Mesodermal cell (in vitro differentiated cells): ENCODE data around the gene SERINC2.

Experiments used
- H3K27ac ChIP-seq: 2 replicates; pipeline ENCODE4 v1.7.0; 2013; ENCODE audit warnings: mild to moderate bottlenecking, low read depth, low read length, moderate library complexity; ENCODE audit not compliant: severe bottlenecking
- H3K36me3 ChIP-seq: 2 replicates; pipeline ENCODE4 v1.7.1; 2013; ENCODE audit warnings: mild to moderate bottlenecking, low read length, moderate library complexity; ENCODE audit not compliant: control insufficient read depth, insufficient read depth
- H3K4me1 ChIP-seq: one replicate; pipeline ENCODE4 v1.7.1; 2013; ENCODE audit warnings: mild to moderate bottlenecking, low read length; ENCODE audit not compliant: insufficient read depth, control insufficient read depth, poor library complexity, severe bottlenecking
- H3K4me3 ChIP-seq: 2 replicates; pipeline ENCODE4 v1.7.0; 2013; ENCODE audit warnings: low read length, control low read depth, mild to moderate bottlenecking; ENCODE audit not compliant: insufficient read depth, poor library complexity, severe bottlenecking; ENCODE audit errors: extremely low read depth
- H3K9me3 ChIP-seq: 2 replicates; pipeline ENCODE4 v1.7.1; 2013; ENCODE audit warnings: mild to moderate bottlenecking, low read length, moderate library complexity; ENCODE audit not compliant: control insufficient read depth
- WGBS, 2 experiments: methylation state at CpG; one replicate each; pipeline ENCODE4 v1.1.5; 2013; ENCODE audit warnings: missing lambda C conversion rate in 2 of 2; ENCODE audit not compliant: insufficient coverage in 2 of 2; 5-methylcytosine and 5-hydroxymethylcytosine counted together

SERINC2 gene

DNA sequence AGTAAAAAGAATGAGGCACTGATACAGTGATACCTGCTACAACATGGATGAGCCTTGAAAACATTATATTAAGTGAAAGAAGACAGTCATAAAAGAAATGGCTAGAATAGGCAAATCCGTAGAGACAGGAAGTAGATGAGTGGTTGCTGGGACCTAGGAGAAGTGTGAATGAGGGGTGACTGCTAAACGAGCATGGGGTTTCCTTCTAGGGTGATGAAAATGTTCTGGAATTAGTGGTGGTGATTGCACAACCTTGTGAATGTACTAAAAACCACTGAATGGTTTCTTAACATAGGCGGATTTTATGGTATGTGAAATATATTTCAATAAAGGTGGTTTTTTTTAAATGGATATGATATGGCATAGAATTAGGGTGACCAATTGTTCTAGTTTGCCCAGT lies 12.6 kb upstream of the SERINC2 start:
- H3K4me3 ChIP-seq: no peak overlapping the region
- H3K4me1 ChIP-seq: peaks cover 6% of the 10 kb centered on the region
- no peaks in the 10 kb centered on the region for H3K9me3 ChIP-seq
- no peaks in the 10 kb centered on the region for H3K36me3 ChIP-seq
- H3K27ac ChIP-seq: no peak overlapping the region
- WGBS, 2 experiments: 82 to 89% methylated on average over 3 of the region's 3 CpGs

DNA sequence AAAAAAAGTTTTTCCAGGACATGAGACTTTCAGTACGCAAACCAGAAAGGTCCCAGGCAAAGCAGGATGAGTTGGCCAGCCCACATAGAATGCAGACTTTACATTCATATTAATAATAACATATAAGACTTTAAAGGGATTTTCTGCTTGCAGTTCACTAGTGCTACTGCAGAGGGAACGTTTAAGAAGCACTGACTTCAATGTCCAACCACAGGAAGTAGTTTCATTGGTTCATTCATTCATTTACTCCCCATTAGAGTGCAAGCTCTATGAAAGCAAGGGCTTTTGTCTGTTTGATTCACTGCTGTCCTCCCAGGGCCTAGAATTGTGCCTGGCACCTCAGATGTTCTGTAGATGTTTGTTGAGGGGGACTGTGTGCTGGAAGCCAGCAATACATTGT lies 11.8 kb upstream of the SERINC2 start:
- Histone ChIP-seq H3K27ac (no peak overlapping the region), H3K9me3 (no peaks in the 10 kb centered on the region), H3K4me3 (no peak overlapping the region), H3K4me1 (peaks cover 6% of the 10 kb centered on the region), H3K36me3 (no peaks in the 10 kb centered on the region)
- WGBS, 2 experiments: 29 to 83% methylated on average over 1 of the region's 2 CpGs

DNA sequence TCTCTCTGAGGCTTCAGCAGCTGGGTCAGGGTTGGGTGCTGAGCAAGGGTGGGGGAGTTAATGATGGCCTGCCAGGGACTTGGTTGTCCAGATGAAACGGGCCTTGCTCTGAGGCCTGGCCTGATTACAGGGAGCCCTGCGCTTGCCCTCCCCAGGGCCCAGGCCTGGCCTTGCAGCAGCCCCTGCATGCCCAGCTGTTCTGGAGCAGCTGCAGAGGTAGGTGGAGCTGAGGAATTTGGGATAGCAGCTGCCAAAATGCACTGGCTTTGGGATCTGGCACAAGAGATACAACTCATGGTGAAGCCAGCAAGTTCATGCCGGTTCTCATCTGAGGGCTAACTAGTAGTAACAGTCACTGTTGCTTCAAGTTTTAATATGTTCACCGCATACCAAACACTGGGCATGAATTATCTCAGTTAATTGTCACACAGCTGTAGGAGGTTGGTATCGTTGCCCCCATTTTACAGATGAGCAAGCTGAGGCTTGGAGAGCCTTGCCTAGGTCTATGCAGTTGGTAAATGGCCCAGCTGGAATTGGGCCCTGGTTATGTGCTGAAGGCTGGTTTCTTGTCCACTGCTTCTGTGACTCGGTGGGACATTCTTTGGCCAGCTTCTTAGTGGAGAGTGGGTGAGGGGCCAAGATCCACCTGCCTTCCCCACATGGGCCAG lies 7.3 kb upstream of the SERINC2 start:
- Histone ChIP-seq H3K27ac (no peak overlapping the region), H3K36me3 (no peaks in the 10 kb centered on the region), H3K9me3 (no peaks in the 10 kb centered on the region), H3K4me3 (no peak overlapping the region), H3K4me1 (no peaks in the 10 kb centered on the region)
- WGBS, 2 experiments: 96 to 97% methylated on average over 4 of the region's 6 CpGs

GRCh38 chr1:31407029-31407626 lies 5.9 kb upstream of the SERINC2 start:
- no peaks in the 10 kb centered on the region for H3K36me3 ChIP-seq
- WGBS, 2 experiments: 88% methylated on average over 3 to 13 of the region's 18 CpGs
- H3K27ac ChIP-seq: no peak overlapping the region
- H3K4me1 ChIP-seq: no peaks in the 10 kb centered on the region
- no peaks in the 10 kb centered on the region for H3K9me3 ChIP-seq
- H3K4me3 ChIP-seq: no peak overlapping the region

DNA sequence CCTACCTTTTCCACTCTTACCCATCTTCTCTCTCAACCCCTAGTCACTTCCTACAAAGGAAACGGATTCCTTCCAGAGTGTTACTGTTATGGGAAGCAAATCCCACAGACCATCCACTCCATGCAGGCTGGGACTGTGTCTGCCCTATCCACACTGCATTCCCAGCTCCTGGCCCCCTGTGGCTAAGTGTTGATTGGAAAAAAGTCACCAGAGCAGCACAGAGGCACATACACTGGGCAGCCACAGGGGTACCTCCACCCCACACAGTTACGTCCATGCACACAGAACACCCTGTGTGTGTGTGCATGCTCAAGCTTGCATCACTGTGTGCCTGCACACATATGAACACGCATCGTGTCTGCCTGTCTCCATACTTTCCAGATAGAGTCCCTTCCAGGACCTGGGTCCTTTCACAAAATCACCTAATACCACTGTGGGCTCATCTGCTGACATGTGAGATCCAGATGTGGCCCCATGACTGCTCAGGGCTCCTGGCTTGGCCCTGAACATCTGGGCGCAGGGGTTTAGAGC lies 4.2 kb upstream of the SERINC2 start:
- H3K27ac ChIP-seq: no peak overlapping the region
- H3K4me3 ChIP-seq: no peak overlapping the region
- no peaks in the 10 kb centered on the region for H3K9me3 ChIP-seq
- no peaks in the 10 kb centered on the region for H3K36me3 ChIP-seq
- WGBS, 2 experiments: 85 to 95% methylated on average over 2 to 4 of the region's 5 CpGs
- H3K4me1 ChIP-seq: no peaks in the 10 kb centered on the region

GRCh38 chr1:31409946-31410858 lies 2.8 kb upstream of the SERINC2 start:
- H3K4me3 ChIP-seq: no peak overlapping the region
- WGBS, 2 experiments: 87 to 93% methylated on average over 3 to 4 of the region's 6 CpGs
- H3K36me3 ChIP-seq: no peaks in the 10 kb centered on the region
- H3K27ac ChIP-seq: no peak overlapping the region
- peaks cover 5% of the 10 kb centered on the region for H3K4me1 ChIP-seq
- H3K9me3 ChIP-seq: no peaks in the 10 kb centered on the region

- Histone ChIP-seq H3K36me3 (no peaks in the 10 kb centered on the region), H3K9me3 (no peaks in the 10 kb centered on the region), H3K27ac (no peak overlapping the region), H3K4me1 (peaks cover 5% of the 10 kb centered on the region), H3K4me3 (no peak overlapping the region)
- 64 to 83% methylated on average over 3 to 4 of the region's 4 CpGs for WGBS, 2 experiments
These were observed 2.1 kb upstream of the SERINC2 start for GRCh38 chr1:31410871-31411270.

- H3K9me3 ChIP-seq: no peaks in the 10 kb centered on the region
- 77 to 78% methylated on average over 1 of the region's 2 CpGs for WGBS, 2 experiments
- no peak overlapping the region for H3K27ac ChIP-seq
- H3K4me1 ChIP-seq: peaks cover 5% of the 10 kb centered on the region
- H3K4me3 ChIP-seq: no peak overlapping the region
- H3K36me3 ChIP-seq: no peaks in the 10 kb centered on the region
These were observed 808 bp upstream of the SERINC2 start for GRCh38 chr1:31412205-31412604.

DNA sequence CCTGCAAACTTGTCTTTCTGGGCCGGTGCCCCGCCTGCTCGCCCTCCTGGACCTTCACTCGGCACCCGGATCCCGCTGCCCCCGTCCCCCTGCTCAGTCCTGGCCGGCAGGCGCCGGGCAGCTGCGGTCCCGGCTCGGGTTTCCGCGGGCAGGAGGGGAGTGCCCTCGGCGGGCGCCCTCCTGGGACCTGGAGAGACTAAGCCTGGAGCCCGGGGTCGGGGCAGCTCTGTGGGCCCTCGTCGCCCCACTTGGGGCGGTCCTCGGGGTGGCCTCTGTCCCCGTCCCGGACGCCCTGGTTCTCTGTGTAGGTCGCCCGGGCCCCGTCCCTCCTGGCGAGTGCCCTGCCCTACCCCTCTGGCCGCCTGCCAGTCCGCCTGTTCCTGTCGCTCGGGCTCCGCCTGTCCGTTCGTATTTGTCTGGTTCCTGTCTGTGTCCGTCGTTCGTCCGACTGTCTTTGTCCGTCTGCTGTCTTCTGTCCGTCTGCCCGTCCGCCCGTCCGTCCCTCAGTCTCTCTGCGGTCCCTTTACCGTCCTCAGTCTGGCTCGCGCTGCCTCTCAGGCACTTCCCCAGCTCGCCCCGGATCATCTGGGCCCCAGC lies 490 bp downstream of the SERINC2 start:
- Histone ChIP-seq H3K4me3 (peak overlapping the region; percentile 66), H3K27ac (peak overlapping the region; percentile 62), H3K9me3 (no peaks in the 10 kb centered on the region), H3K36me3 (no peaks in the 10 kb centered on the region), H3K4me1 (peaks cover 9% of the 10 kb centered on the region)
- 0 to 1% methylated on average over 45 to 53 of the region's 54 CpGs for WGBS, 2 experiments

DNA sequence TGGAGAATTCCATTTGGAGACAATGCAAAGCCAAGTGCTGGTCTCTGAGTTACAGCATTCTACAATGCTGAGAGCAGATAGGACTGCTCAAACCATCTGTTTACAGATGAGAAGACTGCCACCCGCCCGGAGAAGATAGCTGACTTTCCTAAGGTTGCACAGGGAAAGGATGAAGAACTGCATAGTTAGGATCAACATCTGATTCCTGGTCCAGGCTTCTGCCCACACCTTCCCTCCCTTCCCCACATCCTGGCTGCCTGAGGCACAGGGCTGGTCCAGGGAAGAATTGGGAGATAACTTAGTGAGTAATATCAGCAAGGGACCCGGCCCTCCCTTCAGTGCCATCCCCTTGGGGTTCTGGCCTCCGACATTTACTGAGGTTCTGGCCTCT lies 2.0 kb downstream of the SERINC2 start:
- H3K4me1 ChIP-seq: peaks cover 9% of the 10 kb centered on the region
- no peaks in the 10 kb centered on the region for H3K36me3 ChIP-seq
- no peaks in the 10 kb centered on the region for H3K9me3 ChIP-seq
- H3K27ac ChIP-seq: no peak overlapping the region
- no peak overlapping the region for H3K4me3 ChIP-seq
- WGBS, 2 experiments: 100% methylated on average over 2 to 4 of the region's 4 CpGs
